Nephron (organoid): ENCODE results near the gene CDK19.
A peak's percentile ranks its signal among the peaks of the same experiment; 100 is the strongest.

Source experiments
- H3K27ac Mint-ChIP-seq, 3 experiments: 2 replicates each; pipeline ENCODE4 v1.8.0; 2020; ENCODE audit warnings: mixed read lengths in 3 of 3, mild to moderate bottlenecking in 2 of 3, moderate library complexity in 1 of 3
- H3K27me3 Mint-ChIP-seq: 2 replicates; pipeline ENCODE4 v1.8.0; 2021; ENCODE audit warnings: low read depth, mild to moderate bottlenecking, moderate library complexity, mixed read lengths
- H3K36me3 Mint-ChIP-seq: 2 replicates; pipeline ENCODE4 v1.8.0; 2020; ENCODE audit warnings: low read depth, mixed read lengths
- H3K4me1 Mint-ChIP-seq: 2 replicates; pipeline ENCODE4 v1.8.0; 2020; ENCODE audit warnings: mixed read lengths
- H3K4me3 Mint-ChIP-seq, 3 experiments: 2 replicates each; pipeline ENCODE4 v1.8.0; 2020; ENCODE audit warnings: mild to moderate bottlenecking in 3 of 3, mixed read lengths in 3 of 3, moderate library complexity in 2 of 3
- H3K9me3 Mint-ChIP-seq: 2 replicates; pipeline ENCODE4 v1.8.0; 2020; ENCODE audit warnings: mixed read lengths
- CTCF ChIP-seq, 3 experiments: fragments of 200-600 bp; sonication (generic); IDR thresholded peaks; one replicate each; pipeline ENCODE4 v1.5.0; 2021; ENCODE audit warnings: antibody characterized with exemption in 3 of 3; ENCODE audit not compliant: unreplicated experiment in 3 of 3

Gene CDK19

GRCh38 chr6:110815411-110816409, at the start of gene CDK19:
Gene CDK19, minus strand, starts transcription at chr6:110815469. Its CDS starts 333 bp downstream, at chr6:110815136.
- H3K9me3 Mint-ChIP-seq = no peaks in the 10 kb centered on the region
- H3K36me3 Mint-ChIP-seq = peaks cover 5% of the 10 kb centered on the region
- peaks cover 13% of the 10 kb centered on the region for H3K4me1 Mint-ChIP-seq
- H3K27ac Mint-ChIP-seq = peak within 1 kb of the TSS; percentile 95 to 99 (median 98)
- H3K4me3 Mint-ChIP-seq = peak within 1 kb of the TSS; percentile 96 to 98 (median 97)
- no peaks in the 10 kb centered on the region for H3K27me3 Mint-ChIP-seq
- TF ChIP-seq CTCF (IDR thresholded peaks at IDR 0.05; ENCODE audit: unreplicated experiment in 3 of 3) = no peak

GRCh38 chr6:110864824-110865223, 49.6 kb upstream of the CDK19 start:
- H3K4me3 Mint-ChIP-seq = no peak overlapping the region
- H3K9me3 Mint-ChIP-seq = no peaks in the 10 kb centered on the region
- H3K27me3 Mint-ChIP-seq = no peaks in the 10 kb centered on the region
- no peak for TF ChIP-seq CTCF (IDR thresholded peaks at IDR 0.05; ENCODE audit: unreplicated experiment in 3 of 3)
- H3K4me1 Mint-ChIP-seq = peaks cover 9% of the 10 kb centered on the region
- no peaks in the 10 kb centered on the region for H3K36me3 Mint-ChIP-seq
- peak overlapping the region; percentile 73 to 92 (median 89) for H3K27ac Mint-ChIP-seq

GRCh38 chr6:110859335-110859792, 44.1 kb upstream of the CDK19 start:
- no peaks in the 10 kb centered on the region for H3K9me3 Mint-ChIP-seq
- TF ChIP-seq CTCF (IDR thresholded peaks at IDR 0.05; ENCODE audit: unreplicated experiment in 3 of 3) = no peak
- H3K36me3 Mint-ChIP-seq = no peaks in the 10 kb centered on the region
- no peaks in the 10 kb centered on the region for H3K27me3 Mint-ChIP-seq
- no peak overlapping the region for H3K27ac Mint-ChIP-seq
- no peak overlapping the region for H3K4me3 Mint-ChIP-seq
- peaks cover under 1% of the 10 kb centered on the region for H3K4me1 Mint-ChIP-seq

- Mint-ChIP-seq H3K4me3 (no peak overlapping the region), H3K27ac (no peak overlapping the region), H3K36me3 (no peaks in the 10 kb centered on the region), H3K9me3 (no peaks in the 10 kb centered on the region), H3K4me1 (no peaks in the 10 kb centered on the region), H3K27me3 (no peaks in the 10 kb centered on the region)
- no peak for TF ChIP-seq CTCF (IDR thresholded peaks at IDR 0.05; ENCODE audit: unreplicated experiment in 3 of 3)
Measured at GRCh38 chr6:110858562-110859214, 43.4 kb upstream of the CDK19 start.

GRCh38 chr6:110858016-110858415, 42.7 kb upstream of the CDK19 start:
- TF ChIP-seq CTCF (IDR thresholded peaks at IDR 0.05; ENCODE audit: unreplicated experiment in 3 of 3) = no peak
- H3K9me3 Mint-ChIP-seq = no peaks in the 10 kb centered on the region
- no peak overlapping the region for H3K27ac Mint-ChIP-seq
- H3K4me1 Mint-ChIP-seq = no peaks in the 10 kb centered on the region
- no peaks in the 10 kb centered on the region for H3K36me3 Mint-ChIP-seq
- no peaks in the 10 kb centered on the region for H3K27me3 Mint-ChIP-seq
- no peak overlapping the region for H3K4me3 Mint-ChIP-seq
